ENCODE measurements around the gene ZNF566.
A peak's percentile ranks its signal among the peaks of the same experiment; 100 is the strongest.
"Not testable (repeated sequence)": the region's sequence is repeated elsewhere in the genome, so short reads cannot be mapped to it uniquely, and the experiment has no call there.

Gene ZNF566

DNA sequence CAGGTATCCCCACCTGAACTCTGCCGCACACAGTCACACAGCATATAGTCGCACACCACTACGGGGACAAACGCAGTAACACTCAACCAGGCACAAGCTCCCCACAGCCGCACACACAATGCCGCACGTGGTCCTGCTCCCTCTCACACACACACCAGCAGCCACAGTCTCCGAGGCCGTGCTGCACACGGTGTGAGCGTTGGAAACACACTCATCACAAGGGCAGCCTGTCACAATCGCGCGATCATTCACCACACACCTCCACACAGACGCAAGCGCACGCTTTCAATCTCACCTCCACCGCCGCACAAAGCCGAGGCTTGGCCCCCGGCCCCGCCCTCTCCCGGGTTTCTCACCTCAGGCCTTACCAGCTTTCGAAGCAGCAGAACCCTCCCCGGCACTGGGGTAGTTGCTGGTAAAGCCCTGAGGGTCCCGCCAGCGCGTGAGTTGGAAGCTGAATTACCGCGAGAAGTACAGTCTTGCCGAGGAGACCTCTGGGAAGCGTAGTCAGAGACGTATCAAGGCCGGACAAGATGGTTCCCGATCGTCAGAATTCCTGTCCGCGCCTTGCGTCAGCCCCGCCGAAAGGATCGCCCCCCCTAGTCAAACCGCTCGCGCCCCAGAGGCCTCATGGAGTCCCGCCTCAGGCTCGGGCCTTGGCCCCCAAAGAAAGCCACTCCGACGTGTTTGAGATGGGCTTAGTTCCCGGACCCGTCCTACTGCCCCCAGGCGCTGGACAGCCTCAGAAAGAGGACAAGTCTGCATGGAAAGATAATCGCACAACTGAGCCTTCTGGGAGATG is at the start of gene ZNF566:
Gene ZNF566, minus strand, starts transcription at position 444 of the 802 bp plus-strand sequence. CDS start 13,004 bp downstream, outside the sequence.
- peak within 1 kb of the TSS; percentile 99 for H3K4me3 Mint-ChIP-seq
- H3K27ac Mint-ChIP-seq: peak within 1 kb of the TSS; percentile 100
- no peaks in the 10 kb centered on the region for H3K27me3 Mint-ChIP-seq
- peaks cover 32% of the 10 kb centered on the region for H3K4me1 Mint-ChIP-seq (ENCODE audit: low read depth)
- H3K9me3 Mint-ChIP-seq: peaks cover 10% of the 10 kb centered on the region
- peaks cover 38% of the 10 kb centered on the region for H3K36me3 Mint-ChIP-seq (ENCODE audit: low read depth)

DNA sequence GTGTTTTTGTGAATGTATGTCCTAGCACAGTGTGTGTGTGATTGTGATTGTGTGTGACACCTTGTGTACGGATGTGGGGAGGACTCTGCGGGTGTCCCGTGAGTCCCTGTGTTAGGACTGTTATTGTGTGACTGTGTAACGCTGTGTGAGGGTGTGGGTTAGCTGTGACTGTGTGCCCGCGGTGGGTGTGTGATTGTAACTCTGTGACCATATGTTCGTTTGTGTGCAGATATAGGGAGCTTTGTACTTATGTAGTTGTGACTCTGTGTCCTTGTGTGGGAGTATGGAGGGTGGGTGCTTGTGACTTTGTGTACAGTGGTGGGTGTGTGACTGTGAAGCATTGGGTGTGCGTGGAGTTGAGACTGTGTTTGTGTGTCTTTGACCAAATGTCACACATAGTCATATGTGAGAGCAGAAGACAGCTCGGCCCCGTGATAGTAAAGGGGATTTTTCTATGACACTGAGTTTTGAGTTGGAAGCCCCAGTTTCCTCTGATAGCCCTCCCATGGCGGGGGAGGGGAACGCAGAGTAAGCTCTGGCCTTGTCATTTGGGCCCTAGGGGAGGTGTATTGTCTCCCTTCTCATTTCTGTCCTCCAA is 39.7 kb upstream of the ZNF566 start:
- H3K36me3 Mint-ChIP-seq (ENCODE audit: low read depth): peaks cover 62% of the 10 kb centered on the region
- H3K9me3 Mint-ChIP-seq: peaks cover 35% of the 10 kb centered on the region
- peak overlapping the region; percentile 93 for H3K4me3 Mint-ChIP-seq
- H3K4me1 Mint-ChIP-seq (ENCODE audit: low read depth): peaks cover 32% of the 10 kb centered on the region
- H3K27me3 Mint-ChIP-seq: no peaks in the 10 kb centered on the region
- peak overlapping the region; percentile 99 for H3K27ac Mint-ChIP-seq

DNA sequence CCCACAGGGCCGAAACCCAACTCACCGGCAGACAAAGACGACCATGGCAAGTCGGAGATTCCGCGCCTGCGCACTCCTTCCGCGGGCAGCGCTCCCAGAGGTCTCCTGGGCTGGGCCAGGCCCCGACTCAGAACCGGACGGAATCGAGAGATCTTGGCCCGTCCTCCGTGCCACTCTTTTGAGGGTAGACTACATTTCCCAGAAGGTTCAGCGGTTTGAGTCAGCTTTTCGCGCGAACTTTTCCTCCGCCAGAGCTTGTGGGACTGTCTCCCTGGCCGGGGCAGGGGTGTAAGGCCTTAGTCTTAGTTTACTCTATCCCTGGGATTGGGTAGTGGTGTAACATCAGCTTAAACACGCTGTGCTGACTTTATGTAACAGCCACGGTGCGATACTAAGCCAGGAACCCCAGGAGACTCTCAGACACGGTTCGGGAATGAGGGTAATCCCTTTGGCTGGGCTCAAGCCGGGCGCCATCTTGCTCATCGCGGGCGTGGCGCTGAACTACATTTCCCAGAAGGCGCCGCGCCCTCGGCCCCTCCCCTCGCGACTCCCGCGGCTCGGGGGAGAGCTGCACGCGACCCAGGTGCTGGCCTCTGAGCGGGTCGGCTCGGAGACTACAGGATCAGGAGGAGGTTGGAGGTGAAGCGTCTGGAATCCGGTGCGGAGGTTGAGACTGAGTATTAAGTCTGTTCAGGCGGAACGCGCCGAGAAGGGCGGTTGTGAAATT is 39.0 kb upstream of the ZNF566 start, which contains the start of gene ZNF260:
Gene ZNF260, minus strand, starts transcription at position 78 of the 727 bp plus-strand sequence. CDS start 13,033 bp downstream, outside the sequence.
- Mint-ChIP-seq H3K4me3 (peak within 1 kb of the TSS; percentile 93), H3K4me1 (ENCODE audit: low read depth) (peaks cover 32% of the 10 kb centered on the region), H3K27me3 (no peaks in the 10 kb centered on the region), H3K9me3 (peaks cover 35% of the 10 kb centered on the region), H3K27ac (peak within 1 kb of the TSS; percentile 99), H3K36me3 (ENCODE audit: low read depth) (peaks cover 61% of the 10 kb centered on the region)

DNA sequence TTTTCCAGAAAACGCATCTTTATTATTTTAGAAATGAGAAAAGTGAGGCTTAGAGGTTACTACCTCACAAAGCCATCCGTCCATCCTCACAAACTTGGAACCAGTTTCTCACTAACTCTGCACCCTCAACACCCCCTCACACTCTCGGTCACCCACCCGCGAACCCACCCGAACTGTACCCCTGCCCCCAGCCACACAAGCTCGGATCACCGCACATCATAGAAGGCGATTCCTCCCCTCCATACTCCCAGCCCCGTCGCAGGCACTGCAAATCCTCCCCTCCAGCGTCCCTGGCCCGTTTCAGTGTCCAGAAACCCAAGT is 38.5 kb upstream of the ZNF566 start:
- Mint-ChIP-seq H3K27me3 (no peaks in the 10 kb centered on the region), H3K36me3 (ENCODE audit: low read depth) (peaks cover 62% of the 10 kb centered on the region), H3K27ac (peak overlapping the region; percentile 99), H3K4me3 (peak overlapping the region; percentile 93), H3K4me1 (ENCODE audit: low read depth) (peaks cover 32% of the 10 kb centered on the region), H3K9me3 (peaks cover 35% of the 10 kb centered on the region)

DNA sequence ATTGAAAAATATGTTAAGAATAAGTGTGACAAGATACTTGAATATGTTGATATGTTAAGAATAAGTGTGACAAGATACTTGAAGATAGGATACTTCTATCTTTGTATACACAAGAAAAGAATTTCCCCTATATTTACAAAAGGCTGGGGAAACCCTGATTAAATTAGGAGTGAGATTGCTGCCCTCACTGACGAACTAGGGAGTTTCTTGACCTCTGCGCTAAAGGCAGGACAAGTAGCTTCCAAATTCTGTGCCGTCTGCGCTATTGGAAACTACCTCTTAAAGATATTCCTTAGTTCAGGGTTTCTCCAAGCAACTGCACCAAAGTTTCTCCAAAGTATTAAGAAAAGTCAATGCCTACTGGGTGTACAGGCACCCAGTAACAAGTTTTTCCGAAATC is 38.0 kb upstream of the ZNF566 start:
- Mint-ChIP-seq H3K36me3 (ENCODE audit: low read depth) (peaks cover 62% of the 10 kb centered on the region), H3K27me3 (no peaks in the 10 kb centered on the region), H3K9me3 (peaks cover 37% of the 10 kb centered on the region), H3K4me3 (peak overlapping the region; percentile 93), H3K4me1 (ENCODE audit: low read depth) (peaks cover 32% of the 10 kb centered on the region), H3K27ac (no peak overlapping the region)

DNA sequence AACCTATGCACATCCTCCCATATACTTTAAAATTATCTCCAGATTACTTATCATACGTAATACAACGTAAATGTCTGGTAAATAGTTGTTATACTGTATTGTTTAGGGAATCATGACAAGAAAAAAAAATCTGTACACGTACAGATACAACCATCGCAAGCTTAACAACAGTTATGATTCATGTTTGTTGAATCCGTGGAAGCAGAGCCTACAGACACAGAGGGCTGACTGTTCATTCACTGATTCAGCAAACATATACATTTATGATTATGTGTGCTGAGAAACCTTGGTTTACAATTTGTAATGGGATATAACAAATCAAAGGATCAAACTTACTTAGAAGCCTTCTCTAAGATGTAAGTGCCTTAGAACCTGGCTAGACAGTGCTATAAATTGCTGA is 37.2 kb upstream of the ZNF566 start:
- Mint-ChIP-seq H3K4me3 (peak overlapping the region; percentile 69), H3K27ac (no peak overlapping the region), H3K36me3 (ENCODE audit: low read depth) (peaks cover 60% of the 10 kb centered on the region), H3K9me3 (peaks cover 37% of the 10 kb centered on the region), H3K4me1 (ENCODE audit: low read depth) (peaks cover 32% of the 10 kb centered on the region), H3K27me3 (no peaks in the 10 kb centered on the region)

DNA sequence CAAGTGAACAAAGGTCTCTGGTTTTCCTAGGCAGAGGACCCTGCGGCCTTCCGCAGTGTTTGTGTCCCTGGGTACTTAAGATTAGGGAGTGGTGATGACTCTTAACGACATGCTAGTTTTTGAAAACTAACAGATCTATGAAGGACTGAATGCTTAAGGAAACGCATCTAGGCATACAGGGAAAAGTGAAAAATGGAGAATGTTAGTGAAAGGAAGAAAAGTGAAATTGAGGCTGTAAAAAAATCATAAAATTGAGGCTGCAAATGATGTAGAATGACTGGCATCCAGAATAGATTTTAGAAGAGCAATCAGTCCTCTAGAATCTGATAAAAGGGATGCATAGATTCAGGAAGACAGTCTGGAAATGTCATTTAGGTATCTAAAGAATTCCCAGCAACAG is 35.3 kb upstream of the ZNF566 start:
- H3K4me1 Mint-ChIP-seq (ENCODE audit: low read depth): peaks cover 32% of the 10 kb centered on the region
- H3K27me3 Mint-ChIP-seq: no peaks in the 10 kb centered on the region
- peaks cover 71% of the 10 kb centered on the region for H3K36me3 Mint-ChIP-seq (ENCODE audit: low read depth)
- H3K4me3 Mint-ChIP-seq: no peak overlapping the region
- peaks cover 41% of the 10 kb centered on the region for H3K9me3 Mint-ChIP-seq
- no peak overlapping the region for H3K27ac Mint-ChIP-seq

DNA sequence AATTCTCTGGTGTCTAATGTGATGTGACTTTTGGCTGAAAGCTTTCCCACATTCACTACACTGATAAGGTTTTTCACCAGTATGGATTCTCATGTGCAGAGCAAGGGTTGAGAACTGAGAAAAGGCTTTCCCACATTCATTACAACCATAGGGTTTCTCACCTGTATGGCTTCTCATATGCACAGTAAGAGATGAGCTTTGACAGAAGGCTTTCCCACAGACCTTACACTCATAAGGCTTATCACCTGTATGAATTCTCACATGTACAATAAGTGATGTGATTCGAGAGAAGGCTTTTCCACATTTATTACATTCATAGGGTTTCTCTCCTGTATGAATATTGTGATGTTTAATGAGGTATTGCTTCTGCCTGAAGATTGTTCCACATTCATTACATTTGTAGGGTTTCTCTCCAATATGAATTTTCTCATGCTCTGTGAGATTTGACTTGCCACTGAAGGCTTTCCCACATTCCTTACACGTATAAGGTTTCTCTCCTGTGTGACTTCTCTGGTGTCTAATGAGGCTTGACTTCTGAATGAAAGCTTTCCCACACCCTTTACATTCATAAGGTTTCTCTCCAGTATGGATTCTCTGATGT is 24.8 kb upstream of the ZNF566 start:
- Mint-ChIP-seq H3K27ac (no peak overlapping the region), H3K4me3 (no peak overlapping the region), H3K27me3 (no peaks in the 10 kb centered on the region), H3K9me3 (peaks cover 44% of the 10 kb centered on the region), H3K36me3 (ENCODE audit: low read depth) (peaks cover 78% of the 10 kb centered on the region), H3K4me1 (ENCODE audit: low read depth) (no peaks in the 10 kb centered on the region)

DNA sequence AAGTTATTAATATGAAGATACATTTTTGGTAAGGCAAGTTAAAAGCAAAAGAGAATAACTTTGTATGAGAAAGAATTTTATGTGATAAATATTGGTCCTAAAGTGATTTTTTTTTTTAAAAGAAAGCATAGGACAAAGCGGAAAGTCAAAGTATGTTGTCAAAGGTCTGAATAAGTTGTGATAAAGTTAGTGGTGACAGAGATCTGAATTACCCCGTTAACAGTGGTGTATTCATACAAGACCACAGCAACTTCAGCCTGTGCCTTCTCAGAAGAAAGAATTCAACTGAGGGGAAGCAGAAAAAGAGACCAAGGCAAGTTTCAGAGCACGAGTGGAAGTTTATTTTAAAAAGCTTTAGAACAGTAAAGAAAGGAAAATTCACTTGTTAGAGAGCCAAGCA is 19.0 kb upstream of the ZNF566 start:
- H3K4me3 Mint-ChIP-seq: no peak overlapping the region
- no peaks in the 10 kb centered on the region for H3K27me3 Mint-ChIP-seq
- H3K9me3 Mint-ChIP-seq: peaks cover 8% of the 10 kb centered on the region
- no peak overlapping the region for H3K27ac Mint-ChIP-seq
- no peaks in the 10 kb centered on the region for H3K4me1 Mint-ChIP-seq (ENCODE audit: low read depth)
- H3K36me3 Mint-ChIP-seq (ENCODE audit: low read depth): peaks cover 31% of the 10 kb centered on the region

DNA sequence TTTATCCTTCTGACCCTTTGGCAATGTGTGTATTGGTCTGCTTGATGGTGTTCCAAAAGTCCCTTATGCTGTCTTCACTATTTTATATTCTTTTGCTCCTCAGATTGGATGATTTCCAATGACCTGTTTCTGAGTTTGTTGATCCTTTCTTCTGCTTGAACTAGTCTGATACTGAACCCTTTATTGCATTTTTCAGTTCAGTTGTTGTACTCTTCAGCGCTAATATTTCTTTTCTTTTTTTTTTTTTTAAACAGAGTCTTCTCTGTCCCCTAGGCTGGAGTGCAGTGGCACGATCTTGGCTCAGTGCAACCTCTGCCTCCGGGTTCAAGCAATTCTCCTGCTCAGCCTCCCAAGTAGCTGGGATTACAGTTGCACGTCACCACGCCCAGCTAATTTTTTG is 12.6 kb upstream of the ZNF566 start:
- no peak overlapping the region for H3K4me3 Mint-ChIP-seq

DNA sequence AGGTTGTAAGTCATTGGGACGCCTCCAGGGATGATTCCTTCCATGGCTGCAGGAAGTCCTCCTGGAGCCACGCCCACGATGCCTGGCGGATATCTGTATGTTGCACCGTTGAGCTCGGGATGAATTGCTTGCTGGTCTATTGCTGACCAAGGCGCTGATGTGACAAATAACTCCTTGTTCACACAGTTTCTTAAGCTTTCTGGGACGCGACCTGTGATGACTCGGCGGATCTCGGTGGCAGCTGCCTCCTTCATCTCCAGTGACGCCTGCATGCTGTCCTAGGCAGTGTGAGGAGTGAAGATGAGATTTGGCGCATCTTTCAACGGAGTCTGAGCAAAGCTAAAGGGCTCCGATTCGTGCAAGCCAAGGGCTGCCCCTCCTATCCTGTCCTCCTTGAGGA is 7.6 kb upstream of the ZNF566 start:
- Mint-ChIP-seq H3K27me3 (no peaks in the 10 kb centered on the region), H3K27ac (no peak overlapping the region), H3K4me3 (no peak overlapping the region), H3K9me3 (peaks cover 18% of the 10 kb centered on the region), H3K36me3 (ENCODE audit: low read depth) (peaks cover 16% of the 10 kb centered on the region), H3K4me1 (ENCODE audit: low read depth) (no peaks in the 10 kb centered on the region)

More for the DNA sequence above, 12.6 kb upstream of the ZNF566 start:
- Mint-ChIP-seq H3K27me3 (no peaks in the 10 kb centered on the region), H3K36me3 (ENCODE audit: low read depth) (peaks cover 20% of the 10 kb centered on the region), H3K27ac (no peak overlapping the region), H3K9me3 (peaks cover 26% of the 10 kb centered on the region), H3K4me1 (ENCODE audit: low read depth) (no peaks in the 10 kb centered on the region)

DNA sequence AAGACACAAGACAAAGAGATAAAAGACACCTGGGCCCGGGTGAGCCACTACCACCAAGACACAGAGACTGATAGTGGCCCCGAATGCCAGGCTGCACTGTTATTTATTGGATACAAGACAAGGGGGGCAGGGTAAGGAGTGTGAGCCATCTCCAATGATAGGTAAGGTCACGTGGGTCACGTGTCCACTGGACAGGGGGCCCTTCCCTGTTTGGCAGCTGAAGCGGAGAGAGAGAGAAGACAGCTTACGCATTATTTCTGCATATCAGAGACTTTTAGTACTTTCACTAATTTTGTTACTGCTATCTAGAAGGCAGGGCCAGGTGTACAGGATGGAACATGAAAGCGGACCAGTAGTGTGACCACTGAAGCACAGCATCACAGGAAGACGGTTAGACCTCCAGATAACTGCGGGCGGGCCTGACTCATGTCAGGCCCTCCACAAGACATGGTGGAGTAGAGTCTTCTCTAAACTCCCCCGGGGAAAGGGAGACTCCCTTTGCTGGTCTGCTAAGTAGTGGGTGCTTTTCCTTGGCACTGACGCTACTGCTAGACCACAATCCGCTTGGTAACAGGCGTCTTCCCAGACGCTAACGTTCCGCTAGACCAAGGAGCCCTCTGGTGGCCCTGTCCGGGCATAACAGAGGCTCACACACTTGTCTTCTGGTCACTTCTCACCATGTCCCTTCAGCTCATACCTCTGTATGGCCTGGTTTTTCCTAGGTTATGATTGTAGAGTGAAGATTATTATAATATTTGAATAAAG is 3.5 kb upstream of the ZNF566 start:
- not testable (repeated sequence) for H3K27me3 Mint-ChIP-seq, H3K27ac Mint-ChIP-seq, H3K4me3 Mint-ChIP-seq
- Mint-ChIP-seq H3K9me3 (peaks cover 10% of the 10 kb centered on the region), H3K36me3 (ENCODE audit: low read depth) (peaks cover 12% of the 10 kb centered on the region), H3K4me1 (ENCODE audit: low read depth) (peaks cover 25% of the 10 kb centered on the region)

DNA sequence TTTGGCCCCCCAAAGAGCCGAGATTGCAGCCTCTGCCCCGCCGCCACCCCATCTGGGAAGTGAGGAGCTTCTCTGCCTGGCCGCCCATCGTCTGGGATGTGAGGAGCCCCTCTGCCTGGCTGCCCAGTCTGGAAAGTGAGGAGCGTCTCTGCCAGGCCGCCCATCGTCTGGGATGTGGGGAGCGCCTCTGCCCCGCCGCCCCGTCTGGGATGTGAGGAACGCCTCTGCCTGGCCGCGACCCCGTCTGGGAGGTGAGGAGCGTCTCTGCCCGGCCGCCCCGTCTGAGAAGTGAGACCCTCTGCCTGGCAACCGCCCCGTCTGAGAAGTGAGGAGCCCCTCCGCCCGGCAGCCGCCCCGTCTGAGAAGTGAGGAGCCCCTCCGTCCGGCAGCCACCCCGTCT is 1.5 kb upstream of the ZNF566 start:
- H3K27me3 Mint-ChIP-seq, H3K27ac Mint-ChIP-seq, H3K4me3 Mint-ChIP-seq, H3K9me3 Mint-ChIP-seq: not testable (repeated sequence)
- H3K4me1 Mint-ChIP-seq (ENCODE audit: low read depth): peaks cover 32% of the 10 kb centered on the region
- H3K36me3 Mint-ChIP-seq (ENCODE audit: low read depth): peaks cover 28% of the 10 kb centered on the region

DNA sequence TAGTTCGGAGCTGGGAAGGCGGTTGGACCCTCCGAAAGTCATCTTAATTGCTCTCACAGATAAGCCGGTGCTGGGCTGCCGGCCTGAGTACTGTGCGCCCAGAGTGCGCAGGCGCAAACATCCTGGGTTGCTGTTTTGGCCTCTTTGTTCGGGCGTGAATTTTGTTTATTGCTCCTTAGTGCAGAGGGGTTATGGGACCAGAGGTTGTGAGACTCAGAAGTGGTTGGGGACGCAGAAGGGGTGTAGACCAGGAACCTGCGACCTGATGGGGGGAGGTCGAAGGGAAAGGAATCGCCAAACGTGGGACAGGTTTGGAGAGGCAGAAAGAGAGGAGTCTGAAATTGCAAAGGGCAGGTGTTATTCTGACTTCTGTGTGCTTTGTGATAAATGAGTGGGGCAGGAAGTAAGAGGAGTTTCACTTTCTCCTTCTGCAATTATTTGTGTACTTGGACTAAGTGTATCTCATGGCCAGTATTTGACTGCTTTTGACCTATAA is 607 bp upstream of the ZNF566 start:
- Mint-ChIP-seq H3K27ac (peak overlapping the region; percentile 100), H3K4me3 (peak overlapping the region; percentile 99), H3K9me3 (peaks cover 10% of the 10 kb centered on the region), H3K27me3 (no peaks in the 10 kb centered on the region), H3K4me1 (ENCODE audit: low read depth) (peaks cover 32% of the 10 kb centered on the region), H3K36me3 (ENCODE audit: low read depth) (peaks cover 32% of the 10 kb centered on the region)

All from stimulated activated naive CD8-positive, alpha-beta T cell treated with anti-CD3 and anti-CD28 coated beads, Interleukin-15, Interleukin-2, amounts not matched to agents 100 ng/mL and 50 ng/mL, for 24 hours (primary cell).